Subcutaneous adipose tissue (tissue), 4 donors: Measurements from ENCODE around the gene SPTBN1. TPM values are rescaled to one million over a fixed set of nuclear protein-coding genes. Genes with fewer than 3 reads are reported as not detected.

Source experiments
- total RNA-seq, 4 donors: library from RNA; depleted of rRNA; stranded (reverse); fragments of >200 nt; gene quantifications; one replicate each; pipeline ENCODE4 v1.1.0, GENCODE V29; 2016
- TF ChIP-seq, protein P1 (sequence below): fragments of 450-650 bp; IDR thresholded peaks from one replicate; pipeline ENCODE4 v1.5.1; 2016; ENCODE audit warnings: low read depth, mild to moderate bottlenecking, control low read depth, antibody characterized with exemption, moderate library complexity

SPTBN1 gene
- total RNA-seq, 4 donors from 2014 or later = 655 to 1,523 (median 889) TPM

GRCh38 chr2:54523324-54523959 lies 67.3 kb downstream of the SPTBN1 start:
- TF ChIP-seq, protein P1, sequence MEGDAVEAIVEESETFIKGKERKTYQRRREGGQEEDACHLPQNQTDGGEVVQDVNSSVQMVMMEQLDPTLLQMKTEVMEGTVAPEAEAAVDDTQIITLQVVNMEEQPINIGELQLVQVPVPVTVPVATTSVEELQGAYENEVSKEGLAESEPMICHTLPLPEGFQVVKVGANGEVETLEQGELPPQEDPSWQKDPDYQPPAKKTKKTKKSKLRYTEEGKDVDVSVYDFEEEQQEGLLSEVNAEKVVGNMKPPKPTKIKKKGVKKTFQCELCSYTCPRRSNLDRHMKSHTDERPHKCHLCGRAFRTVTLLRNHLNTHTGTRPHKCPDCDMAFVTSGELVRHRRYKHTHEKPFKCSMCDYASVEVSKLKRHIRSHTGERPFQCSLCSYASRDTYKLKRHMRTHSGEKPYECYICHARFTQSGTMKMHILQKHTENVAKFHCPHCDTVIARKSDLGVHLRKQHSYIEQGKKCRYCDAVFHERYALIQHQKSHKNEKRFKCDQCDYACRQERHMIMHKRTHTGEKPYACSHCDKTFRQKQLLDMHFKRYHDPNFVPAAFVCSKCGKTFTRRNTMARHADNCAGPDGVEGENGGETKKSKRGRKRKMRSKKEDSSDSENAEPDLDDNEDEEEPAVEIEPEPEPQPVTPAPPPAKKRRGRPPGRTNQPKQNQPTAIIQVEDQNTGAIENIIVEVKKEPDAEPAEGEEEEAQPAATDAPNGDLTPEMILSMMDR = no peak

GRCh38 chr2:54524226-54524991 lies 68.3 kb downstream of the SPTBN1 start:
- TF ChIP-seq, protein P1 = no peak

GRCh38 chr2:54525321-54525720 lies 69.2 kb downstream of the SPTBN1 start:
- TF ChIP-seq, protein P1 = no peak

DNA sequence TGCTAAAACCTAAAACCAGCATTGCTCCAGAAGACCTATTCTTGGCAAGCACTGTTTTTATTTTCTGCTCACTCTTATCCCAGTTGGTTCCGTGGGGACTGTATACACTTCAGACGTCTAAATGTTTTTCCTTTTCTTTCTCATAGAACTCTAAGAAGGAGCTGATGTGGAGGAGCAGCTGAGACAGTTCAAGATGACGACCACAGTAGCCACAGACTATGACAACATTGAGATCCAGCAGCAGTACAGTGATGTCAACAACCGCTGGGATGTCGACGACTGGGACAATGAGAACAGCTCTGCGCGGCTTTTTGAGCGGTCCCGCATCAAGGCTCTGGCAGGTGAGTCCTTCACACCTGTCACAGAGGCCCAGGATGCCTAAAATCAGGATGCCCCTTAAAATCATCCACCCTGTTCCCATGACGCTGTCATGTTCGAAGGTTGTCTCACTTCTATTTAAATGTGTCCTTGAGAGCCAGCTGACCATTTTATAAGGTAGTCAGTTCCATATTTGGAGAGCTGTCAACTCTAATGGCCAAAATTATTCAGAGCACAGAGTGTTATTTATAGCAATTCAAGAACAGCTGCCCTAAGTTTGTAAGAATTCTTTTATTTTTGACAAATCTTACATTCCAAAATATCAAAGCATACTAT lies 70.2 kb downstream of the SPTBN1 start:
- TF ChIP-seq, protein P1 = no peak

DNA sequence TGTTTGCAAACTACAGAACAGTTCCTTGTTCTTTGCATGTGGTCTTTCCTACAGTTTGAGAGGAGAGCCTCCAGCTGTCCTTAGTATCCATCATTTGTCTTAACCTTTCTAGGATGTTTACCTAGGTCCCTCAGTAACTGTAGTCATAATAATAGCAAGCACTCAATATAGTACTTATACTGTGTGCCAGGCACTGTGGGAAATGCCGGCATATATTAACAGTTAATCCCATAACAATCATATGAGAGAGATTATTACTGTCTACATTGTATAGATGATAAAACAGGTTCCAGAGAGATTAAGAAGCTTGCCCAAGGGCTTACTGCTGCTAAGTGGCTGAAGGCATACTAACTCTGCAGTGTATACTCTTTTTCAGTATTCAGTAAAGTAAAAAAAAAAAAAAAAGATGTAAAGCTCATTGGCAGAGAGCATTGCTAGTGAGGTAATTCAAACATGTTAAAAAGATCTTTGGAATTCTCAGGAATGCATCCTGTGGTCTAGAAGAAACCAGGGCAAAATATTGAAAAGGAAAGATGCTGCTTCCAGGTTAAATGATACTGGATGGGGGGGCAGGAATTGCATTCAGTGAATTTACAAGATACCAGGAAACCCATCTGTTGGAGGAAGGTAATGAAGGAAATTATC lies 72.3 kb downstream of the SPTBN1 start:
- TF ChIP-seq, protein P1 = no peak

GRCh38 chr2:54529935-54530334 lies 73.8 kb downstream of the SPTBN1 start:
- TF ChIP-seq, protein P1 = no peak

GRCh38 chr2:54531558-54531957 lies 75.4 kb downstream of the SPTBN1 start:
- TF ChIP-seq, protein P1 = no peak
